Fibroblast of gingiva (primary cell): ENCODE data around the gene OSM.

ENCODE experiments used
- DNase-seq: peaks from one replicate; pipeline ENCODE4 v3.0.0-alpha.2; 2011; ENCODE audit warnings: low read depth

OSM gene

GRCh38 chr22:30285176-30285845 lies 18.7 kb upstream of the OSM start:
- no peak for DNase-seq

- no peak for DNase-seq
Measured at GRCh38 chr22:30284666-30285065, 18.0 kb upstream of the OSM start.

GRCh38 chr22:30284172-30284571 lies 17.5 kb upstream of the OSM start:
- DNase-seq, result no peak

GRCh38 chr22:30283342-30283741 lies 16.7 kb upstream of the OSM start:
- DNase-seq, result no peak

GRCh38 chr22:30282616-30283046 lies 16.0 kb upstream of the OSM start:
- no peak for DNase-seq

- DNase-seq, result no peak
Measured at GRCh38 chr22:30280505-30280904, 13.9 kb upstream of the OSM start.

GRCh38 chr22:30279932-30280331 lies 13.3 kb upstream of the OSM start:
- DNase-seq, result no peak

- peak; percentile 88 for DNase-seq
Measured at GRCh38 chr22:30279046-30279788, 12.6 kb upstream of the OSM start.

- peak; percentile 60 for DNase-seq
Measured at GRCh38 chr22:30277547-30278344, 11.1 kb upstream of the OSM start.

GRCh38 chr22:30276039-30276438 lies 9.4 kb upstream of the OSM start:
- DNase-seq, result no peak

GRCh38 chr22:30275625-30276024 lies 9.0 kb upstream of the OSM start:
- DNase-seq, result no peak

GRCh38 chr22:30274437-30274812 lies 7.8 kb upstream of the OSM start:
- no peak for DNase-seq

- DNase-seq, result no peak
Measured at GRCh38 chr22:30273711-30274436, 7.2 kb upstream of the OSM start.

- DNase-seq, result no peak
Measured at GRCh38 chr22:30272781-30273601, 6.3 kb upstream of the OSM start.

GRCh38 chr22:30270832-30271231 lies 4.2 kb upstream of the OSM start:
- DNase-seq, result peak; percentile 42

GRCh38 chr22:30268331-30268730 lies 1.7 kb upstream of the OSM start:
- no peak for DNase-seq

GRCh38 chr22:30267382-30268302 lies 991 bp upstream of the OSM start:
- DNase-seq, result no peak

- no peak for DNase-seq
Measured at GRCh38 chr22:30265823-30266444, 717 bp downstream of the OSM start.

- no peak for DNase-seq
Measured at GRCh38 chr22:30265131-30265720, 1.4 kb downstream of the OSM start.
